Memory B cell (primary cell): ENCODE results near the gene ACBD6.

ENCODE experiments used
- ATAC-seq: fragments of 150-1000 bp; cut with Tn5 transposase; 2 replicates; pipeline ENCODE4 v1.10.0; 2021; ENCODE audit warnings: low read depth, mild to moderate bottlenecking, moderate library complexity
- DNase-seq, 2 donors: peaks; one replicate each; pipeline ENCODE4 v3.0.0; 2022; ENCODE audit warnings: low spot score in 2 of 2
- H3K27ac Mint-ChIP-seq: one replicate; pipeline ENCODE4 v1.8.0; 2022; ENCODE audit warnings: mild to moderate bottlenecking, moderate library complexity, mixed read lengths
- H3K27me3 Mint-ChIP-seq: one replicate; pipeline ENCODE4 v1.8.0; 2022; ENCODE audit warnings: mixed read lengths
- H3K36me3 Mint-ChIP-seq: one replicate; pipeline ENCODE4 v1.8.0; 2022; ENCODE audit warnings: mild to moderate bottlenecking, mixed read lengths
- H3K4me1 Mint-ChIP-seq: one replicate; pipeline ENCODE4 v1.8.0; 2022; ENCODE audit warnings: mixed read lengths
- H3K4me3 Mint-ChIP-seq: one replicate; pipeline ENCODE4 v1.8.0; 2022; ENCODE audit warnings: mild to moderate bottlenecking, moderate library complexity, mixed read lengths
- H3K9me3 Mint-ChIP-seq: one replicate; pipeline ENCODE4 v1.8.0; 2022; ENCODE audit warnings: mixed read lengths

Gene ACBD6

DNA sequence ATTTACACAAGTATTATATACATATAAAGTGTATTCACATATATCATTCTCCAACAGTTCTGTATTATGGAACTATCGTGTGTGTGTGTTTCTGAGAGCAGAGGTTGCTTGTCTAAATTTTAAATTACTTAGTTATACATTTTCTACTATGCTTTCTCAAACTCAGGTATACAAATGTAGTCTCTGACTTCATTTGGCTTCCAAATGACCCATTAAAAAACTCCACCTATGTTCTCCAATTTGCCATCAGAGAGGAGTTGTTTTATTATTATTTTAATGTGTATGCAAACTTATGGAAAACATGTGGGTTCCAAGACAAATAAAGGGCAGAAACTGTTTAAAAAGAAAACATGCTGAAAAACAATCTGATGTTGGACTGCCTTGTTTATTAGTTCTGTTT is 131.8 kb downstream of the ACBD6 start:
- Mint-ChIP-seq H3K27ac (no peak overlapping the region), H3K36me3 (peaks cover 15% of the 10 kb centered on the region), H3K4me1 (peaks cover 2% of the 10 kb centered on the region), H3K4me3 (no peak overlapping the region), H3K27me3 (no peaks in the 10 kb centered on the region), H3K9me3 (peaks cover 7% of the 10 kb centered on the region)
- DNase-seq (no peak), ATAC-seq (no peak)

DNA sequence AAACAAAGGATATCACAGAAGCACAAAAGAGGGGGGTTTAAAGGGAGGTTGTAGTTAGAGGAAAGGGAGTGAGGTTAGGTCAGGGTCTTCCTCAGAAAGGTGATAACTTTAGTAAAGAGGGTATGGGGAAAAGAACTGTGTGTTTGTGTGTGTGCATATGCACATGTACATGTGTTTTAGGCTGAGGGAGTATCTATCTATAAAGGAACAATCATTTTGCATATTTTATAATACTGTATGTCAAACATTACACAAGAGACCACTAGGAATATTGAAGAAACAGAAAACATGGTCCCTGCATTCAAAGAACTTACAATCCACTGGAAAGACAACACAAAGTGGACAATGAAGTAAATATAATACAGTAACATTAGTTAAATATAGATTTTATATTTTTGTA is 132.2 kb downstream of the ACBD6 start:
- no peak for ATAC-seq

DNA sequence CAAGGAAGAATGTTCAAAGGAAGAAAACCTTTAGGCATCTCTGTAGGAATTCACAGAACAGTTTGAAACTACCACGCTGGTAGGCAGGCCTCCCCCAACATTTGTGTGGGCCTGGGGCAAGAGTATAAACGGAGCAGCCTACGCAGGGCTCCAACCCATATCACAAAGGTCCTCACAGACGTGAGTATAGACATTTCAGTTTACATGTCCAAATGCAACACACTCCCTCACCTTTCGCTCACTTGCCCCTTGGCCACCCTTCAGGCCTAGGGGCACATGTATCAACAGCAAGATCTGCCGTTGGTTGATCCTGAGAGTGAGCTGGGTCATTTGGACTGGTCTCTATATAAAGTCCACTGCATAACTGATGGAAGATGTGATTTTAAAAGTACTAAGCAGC is 133.3 kb downstream of the ACBD6 start:
- H3K27ac Mint-ChIP-seq: no peak overlapping the region
- peaks cover 17% of the 10 kb centered on the region for H3K36me3 Mint-ChIP-seq
- H3K4me3 Mint-ChIP-seq: no peak overlapping the region
- no peak for ATAC-seq
- peaks cover 4% of the 10 kb centered on the region for H3K4me1 Mint-ChIP-seq
- peaks cover 7% of the 10 kb centered on the region for H3K9me3 Mint-ChIP-seq
- no peaks in the 10 kb centered on the region for H3K27me3 Mint-ChIP-seq
- no peak for DNase-seq

More for the DNA sequence above, 132.2 kb downstream of the ACBD6 start:
- no peak overlapping the region for H3K4me3 Mint-ChIP-seq
- H3K36me3 Mint-ChIP-seq: peaks cover 15% of the 10 kb centered on the region
- no peak for DNase-seq
- H3K27me3 Mint-ChIP-seq: no peaks in the 10 kb centered on the region
- H3K9me3 Mint-ChIP-seq: peaks cover 7% of the 10 kb centered on the region
- no peak overlapping the region for H3K27ac Mint-ChIP-seq
- H3K4me1 Mint-ChIP-seq: peaks cover 2% of the 10 kb centered on the region

DNA sequence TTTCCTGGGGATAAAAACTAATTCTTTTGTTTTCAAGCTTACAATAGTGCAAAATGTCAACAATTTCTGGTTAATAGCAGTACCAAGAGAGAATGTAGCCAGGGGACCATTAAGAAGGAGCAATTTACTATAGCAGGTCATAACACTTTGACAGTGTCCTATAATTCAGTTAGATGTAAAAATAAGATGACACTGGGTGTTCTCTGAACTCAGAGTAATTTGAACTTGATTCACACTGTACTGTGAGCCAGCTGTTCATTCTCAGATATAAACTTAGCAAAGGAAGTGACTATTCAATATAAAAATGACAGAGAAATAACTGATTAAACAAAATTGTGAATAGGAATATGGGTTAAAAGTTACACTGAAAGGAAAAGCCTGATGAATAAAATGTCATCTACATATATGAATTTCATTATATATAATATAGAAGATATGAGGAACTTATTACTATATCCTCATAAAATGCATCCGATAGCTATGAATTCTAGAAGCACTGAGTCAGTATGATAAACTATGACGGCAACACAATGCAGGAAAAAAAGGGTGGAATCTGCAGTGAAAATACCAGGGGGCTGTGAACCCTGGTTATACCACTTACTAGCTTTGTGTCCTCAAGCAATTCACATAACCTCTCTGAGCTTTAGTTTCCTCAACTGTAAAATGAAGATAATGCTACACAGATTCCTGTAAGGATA is 135.9 kb downstream of the ACBD6 start:
- H3K4me1 Mint-ChIP-seq: peaks cover 2% of the 10 kb centered on the region
- H3K9me3 Mint-ChIP-seq: peaks cover 7% of the 10 kb centered on the region
- no peak for DNase-seq
- H3K27ac Mint-ChIP-seq: no peak overlapping the region
- H3K36me3 Mint-ChIP-seq: peaks cover 15% of the 10 kb centered on the region
- no peak for ATAC-seq
- no peaks in the 10 kb centered on the region for H3K27me3 Mint-ChIP-seq
- no peak overlapping the region for H3K4me3 Mint-ChIP-seq

DNA sequence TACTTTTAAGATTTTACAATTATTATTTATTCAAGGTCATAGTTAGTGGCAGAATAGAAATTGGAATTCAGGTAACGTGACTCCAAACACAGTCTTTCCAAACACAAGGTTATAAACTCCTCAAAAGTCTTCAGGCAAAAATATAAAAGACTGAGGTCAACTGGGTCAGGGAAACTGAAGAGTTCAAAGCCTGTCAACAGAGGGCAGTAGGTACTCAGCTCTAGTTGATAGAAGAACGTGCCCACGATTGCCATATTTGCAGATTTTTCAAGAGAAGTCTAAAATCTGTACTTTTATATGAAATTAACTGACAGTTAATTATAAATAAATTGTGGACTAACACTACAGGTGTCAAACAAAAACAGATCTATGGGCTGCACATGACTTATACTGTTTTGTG is 137.3 kb downstream of the ACBD6 start:
- DNase-seq (no peak), ATAC-seq (no peak)
- Mint-ChIP-seq H3K9me3 (peaks cover 7% of the 10 kb centered on the region), H3K4me1 (peaks cover 2% of the 10 kb centered on the region), H3K27ac (no peak overlapping the region), H3K36me3 (peaks cover 15% of the 10 kb centered on the region), H3K4me3 (no peak overlapping the region), H3K27me3 (no peaks in the 10 kb centered on the region)

DNA sequence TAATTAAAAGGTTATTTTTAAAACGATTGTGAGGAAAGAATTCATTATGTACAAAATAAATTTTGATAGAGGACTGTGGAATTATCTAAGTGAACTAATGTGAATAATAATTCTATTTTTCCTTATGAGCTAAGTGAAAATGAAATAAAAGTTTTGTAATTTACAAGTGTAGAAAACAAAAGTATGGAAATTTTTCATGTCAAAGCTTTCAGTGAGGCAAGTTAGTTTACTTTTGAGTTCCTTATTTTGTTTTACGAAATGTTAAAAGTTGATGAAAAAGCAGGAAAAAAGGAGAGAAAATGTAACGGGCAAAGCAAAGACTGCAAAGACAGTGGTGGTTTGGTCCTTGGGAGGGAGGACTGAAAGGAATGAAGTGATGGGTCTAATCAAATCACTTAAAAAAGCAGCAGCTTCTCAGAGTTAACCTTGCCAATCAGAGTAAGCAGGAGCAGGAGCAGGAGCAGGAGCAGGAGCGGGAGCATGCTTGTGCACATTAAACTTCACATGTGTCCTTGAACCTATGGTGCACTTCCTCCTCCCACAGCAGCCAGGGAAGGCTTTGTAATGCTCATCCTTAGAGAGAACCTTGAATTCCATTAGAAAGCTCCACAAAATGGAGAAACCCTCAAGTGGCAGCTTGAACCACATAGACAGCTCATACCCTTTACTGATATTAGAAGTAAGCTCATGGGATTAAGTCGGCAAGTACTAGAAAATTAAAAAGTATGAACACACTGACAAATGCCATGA is 139.0 kb downstream of the ACBD6 start:
- H3K9me3 Mint-ChIP-seq: peaks cover 6% of the 10 kb centered on the region

DNA sequence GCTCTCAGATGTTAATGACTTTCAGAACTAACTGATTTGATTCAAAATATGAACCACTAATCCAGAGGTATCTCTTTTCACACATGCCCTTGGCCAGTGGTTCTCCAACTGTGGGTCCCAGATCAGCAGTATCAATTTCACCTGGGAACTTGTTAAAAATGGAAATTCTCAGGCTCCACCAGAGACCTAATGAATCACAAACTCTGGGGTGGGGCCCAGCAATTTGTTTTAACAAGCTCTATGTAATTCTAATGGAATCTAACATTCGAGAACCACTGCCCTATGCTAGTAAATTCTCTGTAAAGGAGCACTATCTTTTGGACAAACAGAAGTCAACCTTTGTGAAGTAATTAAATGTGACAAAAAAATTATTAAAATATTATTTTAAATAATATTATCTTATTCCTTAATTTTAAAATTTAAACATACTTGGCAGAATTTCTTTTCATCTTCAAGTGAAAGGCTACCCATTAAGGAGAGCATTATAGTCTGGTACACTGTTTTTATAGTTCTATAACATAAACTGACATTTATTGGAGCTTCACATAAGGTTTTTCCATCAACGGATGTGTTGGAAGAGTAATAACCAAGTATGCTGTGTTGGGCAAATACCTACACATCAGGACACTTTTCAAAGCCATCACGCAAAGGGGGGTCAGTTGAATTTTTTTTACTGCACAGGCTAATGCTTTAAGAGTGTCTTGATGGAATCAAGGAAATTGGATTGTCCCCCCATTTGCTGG is 141.9 kb downstream of the ACBD6 start:
- ATAC-seq (no peak), DNase-seq (no peak)
- no peak overlapping the region for H3K4me3 Mint-ChIP-seq
- no peaks in the 10 kb centered on the region for H3K9me3 Mint-ChIP-seq
- no peaks in the 10 kb centered on the region for H3K27me3 Mint-ChIP-seq
- H3K36me3 Mint-ChIP-seq: peaks cover 7% of the 10 kb centered on the region
- peaks cover 2% of the 10 kb centered on the region for H3K4me1 Mint-ChIP-seq
- no peak overlapping the region for H3K27ac Mint-ChIP-seq

More for the DNA sequence above, 139.0 kb downstream of the ACBD6 start:
- peaks cover 13% of the 10 kb centered on the region for H3K36me3 Mint-ChIP-seq
- peaks cover 2% of the 10 kb centered on the region for H3K4me1 Mint-ChIP-seq
- no peaks in the 10 kb centered on the region for H3K27me3 Mint-ChIP-seq
- ATAC-seq (no peak), DNase-seq (no peak)
- H3K4me3 Mint-ChIP-seq: no peak overlapping the region
- no peak overlapping the region for H3K27ac Mint-ChIP-seq

DNA sequence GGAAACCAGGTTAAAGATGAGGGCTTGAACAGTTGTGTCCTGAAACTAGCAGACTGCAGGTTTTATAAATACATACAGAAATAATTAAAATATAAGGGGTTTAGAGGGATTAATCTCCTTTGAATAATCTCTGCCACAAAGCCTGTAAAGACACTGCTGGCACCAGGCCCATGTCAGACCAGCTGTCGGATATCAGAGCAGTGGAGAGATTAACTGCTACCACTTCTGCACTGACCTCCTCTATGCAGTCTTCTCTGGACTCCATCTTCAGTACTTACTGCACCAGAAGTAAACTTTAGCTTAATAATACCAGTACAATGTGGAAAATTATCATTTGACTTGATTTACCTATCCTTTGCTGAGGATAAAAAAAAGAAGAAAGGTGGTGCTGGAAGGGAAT is 143.7 kb downstream of the ACBD6 start:
- Mint-ChIP-seq H3K27me3 (no peaks in the 10 kb centered on the region), H3K4me1 (no peaks in the 10 kb centered on the region), H3K36me3 (peaks cover 4% of the 10 kb centered on the region), H3K9me3 (no peaks in the 10 kb centered on the region), H3K27ac (no peak overlapping the region), H3K4me3 (no peak overlapping the region)
- DNase-seq (no peak), ATAC-seq (no peak)

DNA sequence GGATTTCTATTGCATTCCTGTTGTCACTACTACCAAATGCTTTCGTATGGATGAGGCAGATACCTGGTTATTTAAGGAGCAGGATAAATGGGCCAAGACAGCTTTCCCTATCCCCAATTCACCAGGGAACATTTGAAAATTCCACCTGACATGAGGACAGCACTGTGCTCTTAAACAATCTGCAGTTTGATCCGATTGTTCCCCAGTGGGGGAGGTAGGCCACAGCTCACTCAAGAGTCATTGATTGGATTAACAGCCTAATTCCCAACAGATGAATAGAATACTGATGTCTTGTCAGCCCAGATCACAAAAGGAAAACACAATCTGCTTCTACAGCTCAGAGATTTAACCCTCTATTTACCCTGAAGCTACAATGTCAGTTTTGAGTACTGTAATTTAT is 148.4 kb downstream of the ACBD6 start:
- H3K36me3 Mint-ChIP-seq: peaks cover 13% of the 10 kb centered on the region
- H3K4me1 Mint-ChIP-seq: peaks cover 3% of the 10 kb centered on the region
- ATAC-seq: no peak
- no peaks in the 10 kb centered on the region for H3K9me3 Mint-ChIP-seq
- no peak overlapping the region for H3K27ac Mint-ChIP-seq
- no peak for DNase-seq
- H3K4me3 Mint-ChIP-seq: no peak overlapping the region
- no peaks in the 10 kb centered on the region for H3K27me3 Mint-ChIP-seq

DNA sequence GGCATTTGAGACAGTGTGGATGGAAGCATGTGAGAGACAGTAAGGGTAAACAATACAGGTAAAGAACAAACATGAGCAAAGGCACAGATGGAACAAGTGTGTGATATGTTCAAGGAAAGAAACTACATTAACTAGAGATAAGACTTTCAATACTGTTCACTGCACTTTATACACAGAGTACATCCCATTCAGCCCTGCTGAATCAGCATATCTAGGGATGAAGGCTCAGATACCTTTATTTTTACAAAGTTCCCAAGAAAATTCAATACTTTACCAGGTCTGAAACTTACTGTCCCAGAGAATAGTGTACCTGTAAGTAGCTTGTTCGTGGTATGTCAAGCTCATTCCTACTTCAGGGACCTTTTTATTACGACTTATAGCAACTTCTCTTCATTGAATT is 149.8 kb downstream of the ACBD6 start:
- no peak overlapping the region for H3K27ac Mint-ChIP-seq
- H3K27me3 Mint-ChIP-seq: no peaks in the 10 kb centered on the region
- no peaks in the 10 kb centered on the region for H3K9me3 Mint-ChIP-seq

DNA sequence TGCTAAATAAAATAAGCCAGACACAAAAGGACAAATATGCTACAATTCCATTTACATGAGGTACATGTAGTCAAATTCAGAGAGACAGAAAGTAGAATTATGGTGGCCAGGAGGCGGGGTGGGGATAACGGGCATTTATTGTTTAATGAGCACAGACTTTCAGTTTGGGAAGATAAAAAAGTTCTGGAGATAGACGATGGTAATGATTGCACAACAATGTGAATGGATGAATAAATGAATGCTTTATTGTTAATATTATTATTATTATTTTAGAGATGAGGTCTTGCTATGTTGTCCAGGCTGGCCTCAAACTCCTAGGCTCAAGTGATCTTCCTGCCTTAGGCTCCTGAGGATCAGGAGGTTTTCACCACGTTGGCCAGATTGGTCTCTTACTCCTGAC is 150.4 kb downstream of the ACBD6 start:
- no peak overlapping the region for H3K27ac Mint-ChIP-seq
- no peak overlapping the region for H3K4me3 Mint-ChIP-seq
- ATAC-seq: no peak
- H3K27me3 Mint-ChIP-seq: no peaks in the 10 kb centered on the region
- peaks cover 8% of the 10 kb centered on the region for H3K4me1 Mint-ChIP-seq
- H3K9me3 Mint-ChIP-seq: no peaks in the 10 kb centered on the region
- DNase-seq: no peak
- peaks cover 14% of the 10 kb centered on the region for H3K36me3 Mint-ChIP-seq

More for the DNA sequence above, 149.8 kb downstream of the ACBD6 start:
- DNase-seq (no peak), ATAC-seq (no peak)
- Mint-ChIP-seq H3K4me1 (peaks cover 7% of the 10 kb centered on the region), H3K36me3 (peaks cover 15% of the 10 kb centered on the region), H3K4me3 (no peak overlapping the region)

DNA sequence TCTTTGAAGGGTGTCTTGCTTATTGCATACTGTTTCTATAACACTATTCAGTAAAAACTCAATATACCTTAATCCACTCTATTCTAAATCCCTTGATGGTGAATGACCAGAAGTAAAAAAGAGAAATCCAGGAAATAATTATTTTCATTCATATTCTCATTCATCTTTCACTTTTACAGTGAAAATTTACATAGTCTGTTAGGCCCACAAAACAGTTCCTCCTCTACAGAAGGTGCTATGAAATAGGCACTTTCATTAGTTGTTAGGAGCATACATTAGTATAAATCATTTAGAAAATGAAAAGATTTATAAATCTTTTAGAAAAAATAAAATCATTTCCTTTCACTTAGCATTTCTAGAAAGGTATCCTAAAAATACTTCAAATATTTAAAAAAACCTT is 157.2 kb downstream of the ACBD6 start:
- no peak for DNase-seq
- peaks cover 17% of the 10 kb centered on the region for H3K4me1 Mint-ChIP-seq
- peaks cover 2% of the 10 kb centered on the region for H3K9me3 Mint-ChIP-seq
- no peak overlapping the region for H3K27ac Mint-ChIP-seq
- H3K36me3 Mint-ChIP-seq: peaks cover 14% of the 10 kb centered on the region
- no peak overlapping the region for H3K4me3 Mint-ChIP-seq
- no peaks in the 10 kb centered on the region for H3K27me3 Mint-ChIP-seq
- no peak for ATAC-seq

DNA sequence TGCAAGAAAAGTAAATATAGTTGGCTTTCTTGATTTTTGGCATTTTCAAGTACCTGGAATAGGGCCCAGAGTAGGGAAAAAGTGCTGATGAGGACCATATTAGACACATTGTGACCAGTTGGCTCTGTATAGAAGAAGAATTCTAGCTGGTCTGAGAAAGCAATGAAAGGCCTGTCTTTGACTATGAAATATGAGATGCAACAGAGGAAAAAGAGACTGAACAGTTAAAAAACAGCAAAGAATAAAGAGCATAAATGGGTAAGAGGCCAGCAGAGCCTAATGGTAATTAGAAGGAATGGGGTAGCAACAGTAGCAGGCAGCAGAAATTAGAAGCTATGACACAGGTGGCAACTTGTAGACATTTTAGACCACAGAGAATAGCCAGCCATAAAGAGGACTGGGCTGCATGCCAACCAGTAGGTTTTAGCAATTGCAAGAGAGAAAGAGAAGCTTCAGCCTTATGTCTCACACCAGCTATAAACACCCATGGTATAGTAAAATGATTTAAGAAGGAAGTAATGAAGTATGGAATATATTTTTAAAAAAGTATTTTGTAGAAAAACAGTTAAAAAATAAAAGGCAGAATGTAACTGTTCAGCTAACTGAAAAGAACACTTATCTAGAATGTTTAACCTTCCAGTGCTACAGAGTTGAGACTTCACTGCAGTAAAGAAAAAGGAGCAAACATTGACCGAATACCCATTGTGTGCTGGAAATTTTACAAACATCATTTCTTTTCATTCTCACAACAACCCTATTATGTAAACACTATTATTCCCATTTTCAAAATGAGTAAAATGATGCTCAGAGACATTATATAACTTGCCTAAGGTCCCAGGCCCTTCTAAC is 158.2 kb downstream of the ACBD6 start:
- Mint-ChIP-seq H3K27ac (no peak overlapping the region), H3K36me3 (peaks cover 20% of the 10 kb centered on the region)
- DNase-seq: no peak

More for the DNA sequence above, 158.2 kb downstream of the ACBD6 start:
- Mint-ChIP-seq H3K4me1 (peaks cover 17% of the 10 kb centered on the region), H3K27me3 (no peaks in the 10 kb centered on the region), H3K4me3 (no peak overlapping the region), H3K9me3 (peaks cover 5% of the 10 kb centered on the region)
- ATAC-seq: no peak
